ENCODE measurements around the gene RNF5. TPM values are rescaled to one million over a fixed set of nuclear protein-coding genes. Genes with fewer than 3 reads are reported as not detected.
"Not testable (repeated sequence)": the region's sequence is repeated elsewhere in the genome, so short reads cannot be mapped to it uniquely, and the experiment has no call there.

RNF5 gene
- total and polyA plus RNA-seq, 10 of the 15 experiments (the other 5 are each of a cell fraction or from before 2014, with no cell fraction given): 31.4 to 114 (median 62.8) TPM

DNA sequence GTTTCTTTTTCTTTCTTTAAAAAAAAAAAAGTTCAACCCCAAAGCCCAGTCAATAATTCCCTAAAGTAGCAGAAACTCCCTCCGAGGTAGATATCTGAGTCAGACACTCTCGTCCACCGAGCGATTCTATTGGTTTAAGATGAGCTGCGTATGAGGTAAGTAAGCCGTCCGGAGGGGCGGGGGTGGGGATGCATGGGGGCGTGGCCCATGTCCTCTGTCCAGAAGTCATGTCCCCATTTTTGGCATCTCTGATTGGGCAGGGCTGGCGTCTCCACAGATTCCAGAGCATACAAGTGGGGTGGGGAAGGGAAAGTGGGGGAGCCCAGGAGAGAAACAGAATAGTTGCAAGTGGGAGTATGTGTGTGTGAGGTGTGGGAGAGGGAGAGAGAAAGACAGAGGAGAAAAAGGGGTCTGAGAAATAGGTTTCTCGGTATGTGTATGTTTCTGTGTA, 7.5 kb downstream of the RNF5 start:
- 3% methylated on average over 11 of the region's 11 CpGs for WGBS (ENCODE audit: insufficient coverage, insufficient replicate concordance, low lambda C conversion rate, missing lambda C conversion rate)
- H3K4me3 ChIP-seq; H3K9me3 ChIP-seq (replicated peaks; ENCODE audit: control insufficient read depth, insufficient read depth, low read length); RAD21 ChIA-PET (ENCODE audit: unreplicated experiment); BruUV-seq (replicated peaks); H2AFZ ChIP-seq (ENCODE audit: control insufficient read depth, low read depth, low read length); H3K4me2 ChIP-seq (ENCODE audit: control insufficient read depth, insufficient read depth); in situ Hi-C loops (cut with MboI); H3K36me3 ChIP-seq (ENCODE audit: control insufficient read depth in 2 of 2, insufficient read depth in 2 of 2, low read length in 1 of 2); H3K9ac ChIP-seq (ENCODE audit: control insufficient read depth, insufficient read depth, low read length); SMC1A ChIA-PET (ENCODE audit: uncharacterized antibody, unreplicated experiment); H3K27me3 ChIP-seq (replicated peaks in 1 of 2; ENCODE audit: control insufficient read depth in 2 of 2, insufficient read depth in 2 of 2, low read length in 1 of 2); H4K20me1 ChIP-seq (ENCODE audit: control insufficient read depth, insufficient read depth); intact Hi-C loops (cut with micrococcal nuclease; ENCODE audit: unreplicated experiment): not testable (repeated sequence)
- peak; percentile 42; the same call in 1 of the 2 replicates for TF ChIP-seq CREB1 (IDR thresholded peaks at IDR 0.05; ENCODE audit: low read depth)
- TF ChIP-seq ATF7 (IDR thresholded peaks at IDR 0.05; ENCODE audit: low read depth): peak; percentile 17; the same call in 1 of the 2 replicates
- peak in 1 of 2 experiments; percentile 38; a peak in 1 of 3 replicates for TF ChIP-seq EGR1 (IDR thresholded peaks at IDR 0.05; ENCODE audit: borderline replicate concordance in 1 of 2, low read depth in 2 of 2, low read length in 2 of 2)
- TF ChIP-seq HDGF (IDR thresholded peaks at IDR 0.05): peak; percentile 67
- TF ChIP-seq ZNF384 (IDR thresholded peaks at IDR 0.05; ENCODE audit: borderline replicate concordance, low read depth, low read length): 0 out of 2 replicates have a peak, but pooled peaks have one; percentile 41
- ChIA-PET POLR2A (interaction anchor here (0.6 to 1.2 kb wide), 5 partner anchors 10 to 598 kb away, joined by 3 to 5 read pairs (median 3); partner anchors contain the start of genes NELFE and SKIC2), CTCF (interaction anchor here (0.7 to 1.1 kb wide), 2 partner anchors 10 to 948 kb away, joined by 3 read pairs; partner anchors contain the start of gene AGPAT1)
- peak; percentile 80 for ATAC-seq
- peak; percentile 93 for FAIRE-seq
- peaks cover 23% of the 10 kb centered on the region for H3K4me1 ChIP-seq (ENCODE audit: control insufficient read depth, insufficient read depth, low read length)
- peak overlapping the region; percentile 37 for H3K27ac ChIP-seq (ENCODE audit: control insufficient read depth, insufficient read depth)
- peak; percentile 30 for DNase-seq (ENCODE audit: low read depth, low spot score)
- peaks cover 32% of the 10 kb centered on the region for H3K79me2 ChIP-seq (ENCODE audit: control insufficient read depth, insufficient read depth, low read length)

DNA sequence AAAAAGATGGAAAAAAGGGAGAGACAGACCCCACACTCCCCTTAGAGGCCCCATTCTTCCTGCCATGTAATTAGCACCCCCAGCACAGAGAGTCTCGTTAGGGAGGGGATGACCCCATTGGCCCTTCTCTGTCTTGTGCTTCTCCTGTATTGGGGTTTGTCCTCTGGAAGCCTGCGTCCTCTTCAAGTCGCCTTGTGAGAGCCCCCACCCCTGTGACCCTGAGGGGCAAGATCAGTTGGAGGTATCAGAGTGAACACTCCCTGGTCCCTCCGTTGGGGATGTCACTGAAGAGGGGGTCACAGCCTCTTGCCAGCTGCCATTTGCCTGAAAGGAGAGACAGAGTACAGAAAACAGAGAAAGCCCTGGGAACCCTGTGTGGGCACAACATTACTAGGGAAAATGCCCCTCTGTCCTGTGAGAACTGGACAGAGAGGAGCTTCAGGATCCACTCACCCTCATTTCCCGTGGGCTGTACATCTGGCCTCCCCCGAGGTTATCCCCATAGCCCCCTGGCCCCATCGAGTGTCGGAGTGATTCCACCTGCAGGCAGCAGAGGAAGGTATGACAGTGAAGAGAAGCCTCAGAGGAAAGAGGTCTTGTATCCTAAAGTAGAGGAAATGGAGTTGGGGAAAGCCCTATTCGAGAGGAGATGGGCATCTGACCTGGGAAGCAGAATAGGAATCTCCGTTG, 8.1 kb downstream of the RNF5 start:
- H3K27me3 ChIP-seq (replicated peaks in 1 of 2; ENCODE audit: control insufficient read depth in 2 of 2, insufficient read depth in 2 of 2, low read length in 1 of 2); in situ Hi-C loops (cut with MboI); DNase-seq (ENCODE audit: low read depth, low spot score); SMC1A ChIA-PET (ENCODE audit: uncharacterized antibody, unreplicated experiment); H4K20me1 ChIP-seq (ENCODE audit: control insufficient read depth, insufficient read depth); H3K9ac ChIP-seq (ENCODE audit: control insufficient read depth, insufficient read depth, low read length); H3K4me3 ChIP-seq; intact Hi-C loops (cut with micrococcal nuclease; ENCODE audit: unreplicated experiment); H2AFZ ChIP-seq (ENCODE audit: control insufficient read depth, low read depth, low read length); H3K36me3 ChIP-seq (ENCODE audit: control insufficient read depth in 2 of 2, insufficient read depth in 2 of 2, low read length in 1 of 2); ATAC-seq; RAD21 ChIA-PET (ENCODE audit: unreplicated experiment); H3K9me3 ChIP-seq (replicated peaks; ENCODE audit: control insufficient read depth, insufficient read depth, low read length); BruUV-seq (replicated peaks): not testable (repeated sequence)
- peak; percentile 74 for FAIRE-seq
- Histone ChIP-seq H3K27ac (ENCODE audit: control insufficient read depth, insufficient read depth) (peak overlapping the region; percentile 42), H3K4me2 (ENCODE audit: control insufficient read depth, insufficient read depth) (peak overlapping the region; percentile 30; the same call in 1 of the 2 replicates), H3K4me1 (ENCODE audit: control insufficient read depth, insufficient read depth, low read length) (peaks cover 23% of the 10 kb centered on the region), H3K79me2 (ENCODE audit: control insufficient read depth, insufficient read depth, low read length) (peaks cover 38% of the 10 kb centered on the region)
- POLR2A ChIA-PET: interaction anchor here (0.7 to 7.0 kb wide), 2 partner anchors 8 to 227 kb away, joined by 3 to 123 read pairs; partner anchors contain the start of genes AGPAT1, NELFE, RNF5 and SKIC2
- CTCF ChIA-PET: interaction anchor here (0.7 to 1.1 kb wide), 2 partner anchors 10 to 948 kb away, joined by 3 read pairs; partner anchors contain the start of gene AGPAT1
- 46% methylated on average over 10 of the region's 10 CpGs for WGBS (ENCODE audit: insufficient coverage, insufficient replicate concordance, low lambda C conversion rate, missing lambda C conversion rate)

Measured in GM12878 (cell line).